GM12892 (cell line): ENCODE data around the gene PFKFB4.

Experiments used
- POLR2A ChIP-seq: IDR thresholded peaks from 2 replicates; pipeline ENCODE4 v1.6.1; 2011; ENCODE audit warnings: low read depth, low read length, control low read depth
- POLR2AphosphoS5 ChIP-seq: IDR thresholded peaks from 2 replicates; pipeline ENCODE4 v1.6.1; 2011; ENCODE audit warnings: low read depth, low read length, control low read depth

GRCh38 chr3:48469046-48469915 lies 87.3 kb downstream of the PFKFB4 start:
- TF ChIP-seq POLR2AphosphoS5 (peak; percentile 51), POLR2A (peak; percentile 43; the same call in 1 of the 2 replicates)
